GM19467 (cell line): ENCODE measurements around the gene NRN1L.
A peak's percentile ranks its signal among the peaks of the same experiment; 100 is the strongest.
"Not testable (repeated sequence)": the region's sequence is repeated elsewhere in the genome, so short reads cannot be mapped to it uniquely, and the experiment has no call there.

Experiments used
- ATAC-seq: cut with Tn5 transposase; IDR thresholded peaks from one replicate; pipeline ENCODE4 v1.9.1; 2021; ENCODE audit warnings: mild to moderate bottlenecking, moderate library complexity; ENCODE audit not compliant: unreplicated experiment

The NRN1L gene

GRCh38 chr16:67860589-67861398 lies 23.9 kb upstream of the NRN1L start:
- no peak for ATAC-seq

GRCh38 chr16:67861877-67862276 lies 22.8 kb upstream of the NRN1L start:
- no peak for ATAC-seq

GRCh38 chr16:67862623-67863583 lies 21.8 kb upstream of the NRN1L start:
- no peak for ATAC-seq

GRCh38 chr16:67864044-67864443 lies 20.6 kb upstream of the NRN1L start:
- ATAC-seq = not testable (repeated sequence)

GRCh38 chr16:67864594-67864993 lies 20.1 kb upstream of the NRN1L start:
- ATAC-seq = no peak

GRCh38 chr16:67865318-67865717 lies 19.4 kb upstream of the NRN1L start:
- ATAC-seq = no peak

GRCh38 chr16:67868290-67868689 lies 16.4 kb upstream of the NRN1L start:
- no peak for ATAC-seq

GRCh38 chr16:67869653-67870052 lies 15.0 kb upstream of the NRN1L start:
- ATAC-seq = no peak

- ATAC-seq = no peak
Measured at GRCh38 chr16:67871256-67871655, 13.4 kb upstream of the NRN1L start.

- ATAC-seq = no peak
Measured at GRCh38 chr16:67872131-67872630, 12.5 kb upstream of the NRN1L start.

- ATAC-seq = peak; percentile 52
Measured at GRCh38 chr16:67872631-67873434, 11.9 kb upstream of the NRN1L start, which contains the start of gene EDC4. EDC4 (plus strand) TSS chr16:67873052; CDS start chr16:67873262, 210 bp downstream.

GRCh38 chr16:67873435-67874370 lies 11.0 kb upstream of the NRN1L start:
- peak; percentile 5 for ATAC-seq

- ATAC-seq = no peak
Measured at GRCh38 chr16:67874372-67874771, 10.3 kb upstream of the NRN1L start.

GRCh38 chr16:67877064-67877463 lies 7.6 kb upstream of the NRN1L start:
- ATAC-seq = no peak

GRCh38 chr16:67878232-67878631 lies 6.5 kb upstream of the NRN1L start:
- ATAC-seq = no peak

- no peak for ATAC-seq
Measured at GRCh38 chr16:67878846-67879245, 5.8 kb upstream of the NRN1L start.

- ATAC-seq = no peak
Measured at GRCh38 chr16:67879462-67879861, 5.2 kb upstream of the NRN1L start.

GRCh38 chr16:67879936-67880335 lies 4.7 kb upstream of the NRN1L start:
- no peak for ATAC-seq

- ATAC-seq = no peak
Measured at GRCh38 chr16:67880584-67880983, 4.1 kb upstream of the NRN1L start.
